NCI-H2107 treated with DMSO at 0.1 percent for 48 hours (cell line): ENCODE data around the gene NME3.
A peak's percentile ranks its signal among the peaks of the same experiment; 100 is the strongest.

Experiments used
- DNase-seq: peaks from one replicate; lab custom pipeline; 2025; ENCODE audit not compliant: unreplicated experiment; lab: John Stamatoyannopoulos, UW

The NME3 gene

GRCh38 chr16:1770328-1771187, 785 bp downstream of the NME3 start:
- DNase-seq: peak; percentile 33

GRCh38 chr16:1769402-1770300, 1.7 kb downstream of the NME3 start:
- DNase-seq: no peak

- DNase-seq: no peak
Measured at GRCh38 chr16:1768767-1769401, 2.5 kb downstream of the NME3 start.

DNA sequence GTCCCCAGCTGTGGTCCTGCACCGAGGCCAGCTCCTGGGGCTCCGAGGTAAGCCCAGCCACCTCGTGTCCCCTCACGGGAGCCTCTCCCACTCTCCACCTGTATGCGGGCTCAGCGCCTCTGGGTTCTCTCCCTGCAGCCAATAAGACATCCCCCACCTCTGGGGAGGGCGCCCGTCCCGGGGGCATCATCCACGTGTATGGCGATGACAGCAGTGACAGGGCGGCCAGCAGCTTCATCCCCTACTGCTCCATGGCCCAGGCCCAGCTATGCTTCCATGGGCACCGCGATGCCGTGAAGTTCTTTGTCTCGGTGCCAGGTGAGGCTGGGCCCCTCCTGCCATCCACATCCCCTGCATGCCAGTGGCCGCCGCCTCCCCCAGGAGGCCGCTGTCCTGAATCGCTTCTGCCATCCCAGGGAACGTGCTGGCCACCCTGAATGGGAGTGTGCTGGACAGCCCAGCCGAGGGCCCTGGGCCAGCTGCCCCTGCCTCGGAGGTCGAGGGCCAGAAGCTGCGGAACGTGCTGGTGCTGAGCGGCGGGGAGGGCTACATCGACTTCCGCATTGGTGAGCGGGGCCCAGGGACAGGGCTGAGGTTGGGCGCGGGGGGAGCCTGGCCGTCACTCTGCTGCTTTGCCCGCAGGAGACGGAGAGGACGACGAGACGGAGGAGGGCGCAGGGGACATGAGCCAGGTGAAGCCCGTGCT, 3.1 kb downstream of the NME3 start:
- DNase-seq: no peak

DNA sequence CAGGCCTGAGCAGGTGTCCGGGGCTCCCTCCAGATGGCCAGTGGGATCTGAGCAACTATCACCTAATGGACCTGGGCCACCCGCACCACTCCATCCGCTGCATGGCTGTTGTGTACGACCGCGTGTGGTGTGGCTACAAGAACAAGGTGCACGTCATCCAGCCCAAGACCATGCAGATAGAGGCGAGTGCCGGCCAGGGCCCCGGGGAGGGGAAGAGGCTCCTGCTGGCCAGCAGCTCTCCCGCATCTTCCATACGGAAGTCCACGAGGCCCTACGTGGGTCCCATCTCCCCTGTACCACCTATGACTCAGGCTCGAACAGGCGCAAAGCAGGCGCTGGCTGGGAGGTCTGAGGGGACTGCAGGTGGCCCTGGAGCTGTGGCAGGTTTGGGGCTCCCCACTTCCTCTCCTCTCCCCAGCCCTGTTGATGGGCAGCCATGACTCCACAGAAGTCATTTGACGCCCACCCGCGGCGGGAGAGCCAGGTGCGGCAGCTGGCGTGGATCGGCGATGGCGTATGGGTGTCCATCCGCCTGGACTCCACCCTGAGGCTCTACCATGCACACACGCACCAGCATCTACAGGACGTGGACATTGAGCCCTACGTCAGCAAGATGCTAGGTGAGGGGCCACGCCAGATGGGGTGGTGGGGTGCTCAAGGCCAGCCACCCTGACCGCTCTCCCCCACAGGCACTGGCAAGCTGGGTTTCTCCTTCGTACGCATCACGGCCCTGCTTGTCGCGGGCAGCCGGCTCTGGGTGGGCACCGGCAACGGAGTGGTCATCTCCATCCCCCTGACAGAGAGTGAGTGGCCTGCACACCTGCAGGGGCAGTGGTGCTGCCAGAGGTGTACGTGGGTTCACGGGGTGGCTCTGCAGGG, 4.0 kb downstream of the NME3 start:
- no peak for DNase-seq

DNA sequence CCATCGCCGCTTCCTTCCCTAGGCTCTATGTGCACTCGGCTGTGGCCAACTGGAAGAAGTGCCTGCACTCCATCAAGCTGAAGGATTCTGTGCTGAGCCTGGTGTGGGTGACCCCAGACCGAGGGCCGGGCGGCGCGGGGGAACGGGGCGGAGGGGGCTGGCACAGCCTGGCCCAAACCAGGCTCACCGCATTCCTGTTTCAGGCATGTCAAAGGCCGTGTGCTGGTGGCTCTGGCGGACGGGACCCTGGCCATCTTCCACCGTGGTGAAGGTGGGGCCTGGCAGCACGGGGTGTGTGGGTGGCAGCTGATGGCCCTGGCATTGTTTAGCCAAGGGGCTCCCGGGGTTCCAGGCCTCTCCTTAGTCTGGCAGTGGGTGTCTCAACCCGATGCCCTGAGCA, 4.6 kb downstream of the NME3 start:
- no peak for DNase-seq

- DNase-seq: no peak
Measured at GRCh38 chr16:1766231-1766630, 5.1 kb downstream of the NME3 start.

GRCh38 chr16:1765826-1766225, 5.5 kb downstream of the NME3 start:
- DNase-seq: no peak

- DNase-seq: no peak
Measured at GRCh38 chr16:1764971-1765370, 6.4 kb downstream of the NME3 start.

DNA sequence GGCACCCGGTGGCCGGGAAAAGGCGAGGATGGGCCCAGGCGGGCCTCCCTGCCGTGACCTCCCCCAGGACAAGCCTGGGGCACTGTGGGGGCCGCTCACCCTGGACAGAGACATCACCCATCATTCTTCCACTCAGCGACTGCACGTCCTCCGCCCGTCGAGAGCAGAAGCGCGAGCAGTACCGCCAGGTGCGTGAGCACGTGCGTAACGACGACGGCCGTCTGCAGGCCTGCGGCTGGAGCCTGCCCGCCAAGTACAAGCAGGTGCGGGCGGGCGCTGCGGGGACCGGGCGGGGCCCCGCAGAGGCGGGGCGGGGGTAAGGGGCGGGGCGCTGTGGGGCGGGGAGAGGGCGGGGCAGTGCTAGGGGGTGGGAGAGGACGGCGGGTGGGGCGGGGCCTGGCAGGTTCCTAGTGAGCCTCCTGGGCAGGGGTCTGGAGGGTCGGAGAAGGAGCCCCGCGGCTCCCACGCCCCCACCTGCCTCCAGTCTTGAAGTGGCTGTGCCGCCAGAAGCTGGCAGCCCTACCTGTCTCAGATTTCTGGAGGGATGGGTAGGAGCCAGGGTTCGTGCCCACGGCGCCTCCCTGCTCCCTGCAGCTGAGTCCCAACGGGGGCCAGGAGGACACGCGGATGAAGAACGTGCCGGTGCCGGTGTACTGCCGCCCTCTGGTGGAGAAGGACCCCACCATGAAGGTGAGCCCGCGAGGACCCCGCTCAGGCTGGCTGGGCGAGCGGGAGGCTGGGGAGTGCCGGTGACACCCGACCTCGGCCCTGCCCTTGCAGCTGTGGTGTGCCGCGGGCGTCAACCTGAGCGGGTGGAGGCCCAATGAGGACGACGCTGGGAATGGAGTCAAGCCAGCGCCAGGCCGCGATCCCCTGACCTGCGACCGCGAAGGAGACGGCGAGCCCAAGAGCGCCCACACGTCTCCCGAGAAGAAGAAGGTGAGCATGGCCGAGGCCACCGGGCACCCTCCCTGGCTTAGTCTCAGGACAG, 7.5 kb downstream of the NME3 start:
- DNase-seq: no peak

GRCh38 chr16:1762879-1763520, 8.3 kb downstream of the NME3 start:
- no peak for DNase-seq

GRCh38 chr16:1762196-1762878, 9.0 kb downstream of the NME3 start:
- DNase-seq: no peak

- DNase-seq: no peak
Measured at GRCh38 chr16:1761751-1762150, 9.6 kb downstream of the NME3 start.

DNA sequence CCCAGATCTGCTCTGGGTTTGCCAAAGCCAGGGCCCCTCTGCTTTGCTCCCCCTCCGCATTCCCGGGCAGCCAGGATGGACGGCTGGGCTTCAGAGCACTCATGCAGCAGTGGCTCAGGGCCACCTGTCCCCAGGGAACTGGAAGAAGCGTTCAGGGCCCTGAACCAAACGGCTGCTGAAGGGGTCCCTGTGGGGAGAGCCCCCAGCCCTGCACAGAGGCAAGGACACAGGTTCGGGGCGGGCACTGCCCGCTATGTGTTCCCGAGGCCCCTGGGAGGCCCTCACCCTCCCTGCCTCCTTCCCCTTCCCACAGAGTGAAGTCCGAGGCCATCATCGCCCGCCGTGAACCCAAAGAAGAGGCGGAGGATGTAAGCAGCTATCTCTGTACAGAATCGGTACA, 10.4 kb downstream of the NME3 start:
- no peak for DNase-seq

DNA sequence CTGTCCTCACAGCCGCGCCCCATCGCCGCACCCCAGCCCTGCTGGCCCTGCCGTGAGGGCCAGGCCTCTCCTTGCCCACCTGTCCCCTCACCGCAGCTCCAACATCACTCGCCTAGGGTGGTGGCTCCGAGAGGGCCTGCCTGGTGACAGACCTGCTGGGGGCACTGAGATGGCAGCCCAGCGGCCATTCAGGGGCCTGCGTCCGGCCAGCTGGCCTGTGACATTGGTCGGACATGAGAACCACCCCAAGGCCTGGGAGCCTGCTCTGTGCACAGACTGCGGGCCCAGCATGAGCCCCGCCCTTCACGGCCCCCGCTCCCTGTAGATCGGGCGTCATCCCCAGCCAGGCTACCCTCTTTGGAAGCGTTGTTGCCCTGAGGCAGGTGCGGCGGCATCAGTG, 11.8 kb downstream of the NME3 start:
- DNase-seq: no peak

GRCh38 chr16:1758923-1759322, 12.4 kb downstream of the NME3 start:
- no peak for DNase-seq

GRCh38 chr16:1757714-1758461, 13.5 kb downstream of the NME3 start:
- no peak for DNase-seq
